Endothelial cell of umbilical vein (primary cell): ENCODE results near the gene RER1. TPM values are rescaled to one million over a fixed set of nuclear protein-coding genes. Genes with fewer than 3 reads are reported as not detected.

Source experiments
- BruUV-seq: library from RNA; stranded (reverse); fragments of 400-500 nt; replicated peaks from 2 replicates; lab custom pipeline; 2021; lab: Mats Ljungman, UMichigan
- CTCF ChIA-PET: fragments of 300-600, 350-600 bp; sonication (Branson Sonifier 250); formaldehyde crosslinking; loops from one replicate; lab custom pipeline; 2021; ENCODE audit warnings: antibody characterized with exemption, inconsistent platforms; lab: Charles Lee
- POLR2A ChIA-PET: fragments of 300-600, 350-600 bp; sonication (Branson Sonifier 250); formaldehyde crosslinking; loops from one replicate; lab custom pipeline; 2021; ENCODE audit warnings: antibody characterized with exemption, inconsistent platforms; lab: Charles Lee
- DNase-seq: peaks from one replicate; pipeline ENCODE4 v3.0.0-alpha.2; 2011; ENCODE audit warnings: low read depth, low spot score
- FAIRE-seq: peaks from 2 replicates; lab custom pipeline; 2011; peaks lifted over from hg19 to GRCh38; lab: Jason Lieb, UNC
- H2AFZ ChIP-seq: 2 replicates; pipeline ENCODE4 v1.6.0; 2012; ENCODE audit warnings: low read depth, low read length, control low read depth, inconsistent platforms
- H3K27ac ChIP-seq: 2 replicates; pipeline ENCODE4 v1.5.1; 2011; ENCODE audit warnings: low read depth, mild to moderate bottlenecking, control low read depth, low read length, moderate library complexity; ENCODE audit not compliant: insufficient read depth
- H3K27me3 ChIP-seq, 2 experiments: 2 replicates each; pipeline versions ENCODE4 v1.6.0 to v1.6.1; 2011; ENCODE audit warnings: low read length in 2 of 2, mixed read lengths in 1 of 2; ENCODE audit not compliant: control insufficient read depth in 2 of 2, insufficient read depth in 2 of 2
- H3K36me3 ChIP-seq, 2 experiments: 2 replicates in 1 of 2; 3 replicates in 1 of 2; pipeline ENCODE4 v1.5.1; 2011; ENCODE audit warnings: low read length in 2 of 2, mild to moderate bottlenecking in 1 of 2, moderate library complexity in 1 of 2; ENCODE audit not compliant: control insufficient read depth in 2 of 2, insufficient read depth in 2 of 2; ENCODE audit errors: extremely low read depth in 1 of 2
- H3K4me1 ChIP-seq: 3 replicates; pipeline ENCODE4 v1.5.1; 2011; ENCODE audit warnings: mild to moderate bottlenecking, low read length; ENCODE audit not compliant: control insufficient read depth, insufficient read depth; ENCODE audit errors: extremely low read depth
- H3K4me2 ChIP-seq: 2 replicates; pipeline ENCODE4 v1.6.1; 2011; ENCODE audit warnings: low read length, control low read depth, mixed read lengths; ENCODE audit not compliant: insufficient read depth
- H3K4me3 ChIP-seq, 3 experiments: fragments of 200-600 bp in 1 of 3; sonication (generic), shearing (Covaris generic) in 1 of 3; replicated peaks in 1 of 3; 2 replicates each; pipeline ENCODE4 v1.5.1; 2011 to 2016; ENCODE audit warnings: control low read depth in 3 of 3, low read length in 3 of 3, mild to moderate bottlenecking in 2 of 3, inconsistent platforms in 1 of 3, low read depth in 1 of 3, moderate library complexity in 1 of 3; ENCODE audit not compliant: insufficient read depth in 1 of 3
- H3K79me2 ChIP-seq: 2 replicates; pipeline ENCODE4 v1.6.0; 2012; ENCODE audit warnings: low read length, inconsistent platforms; ENCODE audit not compliant: control insufficient read depth, insufficient read depth
- H3K9ac ChIP-seq: replicated peaks from 2 replicates; pipeline ENCODE3; 2011; ENCODE audit warnings: low read length, control low read depth; ENCODE audit not compliant: insufficient read depth; ENCODE audit errors: extremely low read depth
- H3K9me1 ChIP-seq: replicated peaks from 3 replicates; pipeline ENCODE4 v1.6.0; 2011; ENCODE audit warnings: mild to moderate bottlenecking, low read length; ENCODE audit not compliant: control insufficient read depth, insufficient read depth; ENCODE audit errors: extremely low read depth
- H3K9me3 ChIP-seq: replicated peaks from 2 replicates; pipeline ENCODE4 v1.5.1; 2012; ENCODE audit warnings: low read length, inconsistent platforms; ENCODE audit not compliant: control insufficient read depth, insufficient read depth
- H4K20me1 ChIP-seq: replicated peaks from 2 replicates; pipeline ENCODE3; 2011; ENCODE audit warnings: mild to moderate bottlenecking, low read length; ENCODE audit not compliant: control insufficient read depth, insufficient read depth; ENCODE audit errors: extremely low read depth
- EZH2 ChIP-seq: IDR thresholded peaks from 2 replicates; pipeline ENCODE4 v1.6.1; 2012; ENCODE audit warnings: borderline replicate concordance, low read depth, mild to moderate bottlenecking, moderate library complexity, low read length, inconsistent platforms; ENCODE audit not compliant: severe bottlenecking
- FOS ChIP-seq: IDR thresholded peaks from 2 replicates; pipeline ENCODE4 v1.6.1; 2011; ENCODE audit warnings: mild to moderate bottlenecking, low read length, moderate library complexity, borderline replicate concordance; ENCODE audit not compliant: insufficient read depth
- GATA2 ChIP-seq: IDR thresholded peaks from 2 replicates; pipeline ENCODE4 v1.7.0; 2011; ENCODE audit warnings: low read depth, mild to moderate bottlenecking, moderate library complexity, mixed read lengths, low read length; ENCODE audit not compliant: insufficient read length, insufficient read depth
- JUN ChIP-seq: IDR thresholded peaks from 2 replicates; pipeline ENCODE4 v1.6.1; 2011; ENCODE audit warnings: borderline replicate concordance, low read depth; ENCODE audit not compliant: insufficient read length, insufficient read depth
- MYC ChIP-seq: IDR thresholded peaks from one replicate; pipeline ENCODE4 v1.6.1; 2011; ENCODE audit warnings: mild to moderate bottlenecking, low read depth, low read length
- POLR2A ChIP-seq: IDR thresholded peaks from 2 replicates; pipeline ENCODE4 v1.6.1; 2012; ENCODE audit warnings: low read depth, mild to moderate bottlenecking, control low read depth, low read length
- dilution Hi-C: fragments of 300-500 bp; cut with MboI; formaldehyde crosslinking; loops from one replicate; pipeline ENCODE4 v1.15.0; 2019; ENCODE audit warnings: low sequenced_read_pairs; ENCODE audit not compliant: extremely low pct_ligation_motif_present
- intact Hi-C: fragments of 100-400 bp; cut with micrococcal nuclease; formaldehyde crosslinking; loops from one replicate; pipeline ENCODE4 v1.10.0; 2022
- polyA plus RNA-seq, 4 experiments: library from polyadenylated mRNA; depleted of rRNA in 3 of 4; stranded (reverse) in 3 of 4; unstranded in 1 of 4; fragments of >200 nt; gene quantifications; 2 replicates each; pipeline versions ENCODE4 v1.2.1 to v1.2.3, GENCODE V29; 2011 to 2012; ENCODE audit warnings: missing spikeins in 1 of 4
- total RNA-seq: library from RNA; stranded (reverse); gene quantifications from 2 replicates; pipeline ENCODE4 v1.2.3, GENCODE V29; 2021
- TF ChIP-seq, protein P1 (sequence below), 2 donors: IDR thresholded peaks; 1 replicate in 1 of 2; 2 replicates in 1 of 2; pipeline ENCODE4 v1.5.1; 2011; ENCODE audit warnings: low read length in 2 of 2, mild to moderate bottlenecking in 2 of 2, moderate library complexity in 2 of 2, control low read depth in 1 of 2, inconsistent platforms in 1 of 2, low read depth in 1 of 2; ENCODE audit not compliant: insufficient read depth in 1 of 2; ENCODE audit errors: extremely low read depth in 1 of 2

RER1 gene
- total and polyA plus RNA-seq, 2 donors (not counting 3 experiments of a cell fraction or from before 2014, with no cell fraction given): 179 to 292 TPM

DNA sequence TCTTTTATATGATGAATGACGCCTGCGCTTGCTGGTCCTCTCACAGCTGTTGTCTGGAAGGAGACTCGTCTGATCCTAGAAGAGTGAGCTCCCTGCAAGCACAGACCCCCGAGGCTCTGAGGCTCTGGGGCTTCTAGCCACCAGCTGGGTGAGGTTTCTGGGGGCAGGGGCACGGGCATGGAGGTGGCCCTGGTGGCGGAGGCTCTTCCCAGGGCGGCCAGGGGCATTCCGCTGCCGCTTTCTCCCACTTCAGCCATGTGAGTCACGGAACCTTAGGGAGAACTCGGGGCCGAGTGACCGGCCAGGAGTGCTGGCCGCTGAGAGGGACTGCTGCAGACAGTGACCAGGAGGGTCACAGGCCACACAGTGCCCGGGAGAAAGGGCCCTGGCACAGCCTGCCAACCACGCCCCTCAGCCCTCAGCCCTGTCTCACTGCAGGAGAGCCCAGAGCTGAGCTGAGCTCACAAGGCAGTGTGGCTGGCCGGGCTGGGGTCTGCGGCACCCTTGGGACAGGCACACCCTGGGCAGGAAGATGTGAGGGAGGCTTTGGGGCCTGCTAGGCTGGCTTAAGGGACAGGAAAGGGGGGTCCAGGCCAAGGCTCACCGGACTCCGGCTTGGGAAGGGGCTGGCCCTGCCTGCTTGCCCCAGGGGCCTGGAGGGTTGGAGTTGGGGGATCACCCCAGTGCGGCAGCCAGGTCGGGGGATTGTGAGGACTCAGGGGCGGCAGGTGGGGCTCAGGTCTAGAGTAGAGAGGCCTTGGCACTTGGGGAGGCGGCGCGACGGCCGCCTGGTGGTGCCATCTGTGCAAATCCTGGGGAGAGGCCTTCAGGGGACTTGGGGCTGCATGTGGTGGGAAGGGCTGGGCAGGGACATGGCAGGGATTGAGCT lies 36.0 kb upstream of the RER1 start:
- Histone ChIP-seq H3K36me3 (no peaks in the 10 kb centered on the region), H3K9me1 (no peaks in the 10 kb centered on the region), H3K9ac (no peak overlapping the region), H3K4me3 (no peak overlapping the region), H3K9me3 (no peaks in the 10 kb centered on the region), H3K79me2 (no peaks in the 10 kb centered on the region), H4K20me1 (no peaks in the 10 kb centered on the region), H3K27me3 (no peaks in the 10 kb centered on the region), H3K4me2 (no peak overlapping the region), H3K4me1 (no peaks in the 10 kb centered on the region), H3K27ac (no peak overlapping the region), H2AFZ (no peak overlapping the region)
- CTCF ChIA-PET: interaction anchor here (0.9 to 1.2 kb wide), 2 partner anchors 26 to 128 kb away, joined by 3 read pairs; partner anchors contain the start of gene SKI
- DNase-seq (no peak), FAIRE-seq (no peak)
- dilution Hi-C loops (no loop called here), intact Hi-C loops (no loop called here)
- TF ChIP-seq MYC: no peak
- no peak for TF ChIP-seq JUN
- POLR2A ChIA-PET: no interaction called here
- no TSS peak for BruUV-seq

DNA sequence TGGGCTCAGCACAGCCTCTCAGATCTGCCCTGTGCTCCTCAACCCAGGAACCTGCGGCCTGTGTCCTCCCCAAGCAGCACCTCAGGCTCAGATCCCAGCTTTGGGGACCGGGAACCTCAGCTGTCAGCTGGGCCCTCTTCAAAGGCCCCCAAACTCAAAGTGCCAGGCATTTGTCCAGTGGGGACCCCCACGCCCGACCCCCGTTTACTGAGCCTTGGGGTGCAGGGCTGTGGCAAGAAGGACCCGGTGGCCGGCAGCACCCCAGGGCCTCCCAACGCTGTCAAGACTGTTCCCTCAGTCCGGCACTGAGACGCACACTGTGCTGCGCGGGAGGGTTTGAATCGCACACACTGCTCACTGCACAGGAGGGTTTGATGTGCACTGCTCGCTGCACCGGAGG lies 35.2 kb upstream of the RER1 start:
- Histone ChIP-seq H3K4me1 (no peaks in the 10 kb centered on the region), H3K9me1 (no peaks in the 10 kb centered on the region), H3K9me3 (no peaks in the 10 kb centered on the region), H3K27ac (no peak overlapping the region), H3K36me3 (no peaks in the 10 kb centered on the region), H3K9ac (no peak overlapping the region), H4K20me1 (no peaks in the 10 kb centered on the region), H3K79me2 (no peaks in the 10 kb centered on the region), H3K4me2 (no peak overlapping the region), H3K4me3 (no peak overlapping the region), H3K27me3 (no peaks in the 10 kb centered on the region), H2AFZ (no peak overlapping the region)
- TF ChIP-seq EZH2: no peak
- TF ChIP-seq FOS: no peak
- TF ChIP-seq, protein P1, sequence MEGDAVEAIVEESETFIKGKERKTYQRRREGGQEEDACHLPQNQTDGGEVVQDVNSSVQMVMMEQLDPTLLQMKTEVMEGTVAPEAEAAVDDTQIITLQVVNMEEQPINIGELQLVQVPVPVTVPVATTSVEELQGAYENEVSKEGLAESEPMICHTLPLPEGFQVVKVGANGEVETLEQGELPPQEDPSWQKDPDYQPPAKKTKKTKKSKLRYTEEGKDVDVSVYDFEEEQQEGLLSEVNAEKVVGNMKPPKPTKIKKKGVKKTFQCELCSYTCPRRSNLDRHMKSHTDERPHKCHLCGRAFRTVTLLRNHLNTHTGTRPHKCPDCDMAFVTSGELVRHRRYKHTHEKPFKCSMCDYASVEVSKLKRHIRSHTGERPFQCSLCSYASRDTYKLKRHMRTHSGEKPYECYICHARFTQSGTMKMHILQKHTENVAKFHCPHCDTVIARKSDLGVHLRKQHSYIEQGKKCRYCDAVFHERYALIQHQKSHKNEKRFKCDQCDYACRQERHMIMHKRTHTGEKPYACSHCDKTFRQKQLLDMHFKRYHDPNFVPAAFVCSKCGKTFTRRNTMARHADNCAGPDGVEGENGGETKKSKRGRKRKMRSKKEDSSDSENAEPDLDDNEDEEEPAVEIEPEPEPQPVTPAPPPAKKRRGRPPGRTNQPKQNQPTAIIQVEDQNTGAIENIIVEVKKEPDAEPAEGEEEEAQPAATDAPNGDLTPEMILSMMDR (IDR thresholded peaks at IDR 0.05; ENCODE audit: extremely low read depth in 1 of 2, insufficient read depth in 1 of 2, low read depth in 1 of 2, low read length in 2 of 2): no peak
- no peak for TF ChIP-seq GATA2
- TF ChIP-seq POLR2A: no peak
- TF ChIP-seq JUN: no peak
- FAIRE-seq (no peak), DNase-seq (no peak)
- dilution Hi-C loops: no loop called here
- ChIA-PET POLR2A (no interaction called here), CTCF (no interaction called here)
- intact Hi-C loops: no loop called here
- BruUV-seq: no TSS peak
